GM18861 (cell line): ENCODE measurements around the gene WIPF3.
"Not testable (repeated sequence)": the region's sequence is repeated elsewhere in the genome, so short reads cannot be mapped to it uniquely, and the experiment has no call there.

ENCODE experiments used
- ATAC-seq: cut with Tn5 transposase; IDR thresholded peaks from one replicate; pipeline ENCODE4 v1.9.1; 2021; ENCODE audit not compliant: unreplicated experiment

Gene WIPF3

GRCh38 chr7:29946428-29947186 is 140.3 kb downstream of the WIPF3 start:
- ATAC-seq: no peak

- no peak for ATAC-seq
Measured at GRCh38 chr7:29948587-29948986, 142.3 kb downstream of the WIPF3 start.

DNA sequence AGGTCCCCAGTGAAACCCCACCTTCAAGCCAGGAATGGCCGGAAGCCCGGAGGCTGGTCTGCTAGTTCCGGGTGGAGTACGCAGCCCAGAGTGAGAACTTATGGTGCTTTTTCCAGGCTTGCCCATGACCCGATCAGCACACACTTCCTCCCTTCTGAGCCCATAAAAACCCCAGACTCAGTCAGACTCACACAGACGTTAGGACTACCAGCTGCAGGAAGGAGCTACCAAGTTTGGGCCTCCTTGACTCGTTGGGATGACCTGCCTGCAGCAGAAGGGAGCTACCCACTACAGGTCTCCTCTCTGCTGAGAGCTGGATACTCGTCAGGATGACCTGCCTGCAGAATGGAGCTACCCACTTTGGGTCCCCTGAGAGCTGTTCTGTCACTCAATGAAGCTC is 144.2 kb downstream of the WIPF3 start:
- ATAC-seq: no peak

GRCh38 chr7:29951206-29951605 is 144.9 kb downstream of the WIPF3 start:
- no peak for ATAC-seq

- ATAC-seq: no peak
Measured at GRCh38 chr7:29953726-29954347, 147.5 kb downstream of the WIPF3 start.

DNA sequence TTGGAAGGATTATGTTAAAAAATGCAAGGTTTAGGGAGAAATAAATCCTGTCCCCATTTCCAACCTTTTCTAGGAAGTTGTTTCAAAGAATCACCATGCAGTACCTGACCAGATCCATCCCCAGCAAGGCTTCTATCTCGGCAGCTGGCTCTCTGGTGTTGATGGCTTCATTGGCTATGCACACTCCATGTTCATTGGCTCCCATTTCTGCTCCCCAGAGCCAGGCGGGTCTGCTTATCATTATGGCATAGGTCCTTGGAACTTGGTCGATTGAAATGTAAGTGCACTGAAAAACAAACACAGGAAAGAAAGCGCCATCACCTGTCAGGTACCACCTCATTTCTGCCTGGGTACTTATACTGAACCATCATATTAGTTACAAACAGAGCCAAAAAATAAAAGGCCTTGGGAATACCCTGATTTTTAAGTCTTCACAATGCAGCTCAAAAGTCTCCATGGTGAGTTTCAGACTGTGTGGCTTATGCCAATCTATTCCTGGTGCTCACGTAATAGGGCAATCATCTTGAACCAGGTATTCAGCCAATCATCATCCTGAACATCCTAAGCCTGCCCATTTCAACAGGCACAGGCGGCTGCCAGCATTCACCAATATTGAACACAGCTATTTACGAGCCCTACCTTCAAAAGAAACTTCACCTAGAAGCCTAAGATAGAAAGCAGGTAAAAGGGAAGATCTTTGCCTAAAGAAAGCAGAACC is 148.9 kb downstream of the WIPF3 start:
- ATAC-seq: no peak

DNA sequence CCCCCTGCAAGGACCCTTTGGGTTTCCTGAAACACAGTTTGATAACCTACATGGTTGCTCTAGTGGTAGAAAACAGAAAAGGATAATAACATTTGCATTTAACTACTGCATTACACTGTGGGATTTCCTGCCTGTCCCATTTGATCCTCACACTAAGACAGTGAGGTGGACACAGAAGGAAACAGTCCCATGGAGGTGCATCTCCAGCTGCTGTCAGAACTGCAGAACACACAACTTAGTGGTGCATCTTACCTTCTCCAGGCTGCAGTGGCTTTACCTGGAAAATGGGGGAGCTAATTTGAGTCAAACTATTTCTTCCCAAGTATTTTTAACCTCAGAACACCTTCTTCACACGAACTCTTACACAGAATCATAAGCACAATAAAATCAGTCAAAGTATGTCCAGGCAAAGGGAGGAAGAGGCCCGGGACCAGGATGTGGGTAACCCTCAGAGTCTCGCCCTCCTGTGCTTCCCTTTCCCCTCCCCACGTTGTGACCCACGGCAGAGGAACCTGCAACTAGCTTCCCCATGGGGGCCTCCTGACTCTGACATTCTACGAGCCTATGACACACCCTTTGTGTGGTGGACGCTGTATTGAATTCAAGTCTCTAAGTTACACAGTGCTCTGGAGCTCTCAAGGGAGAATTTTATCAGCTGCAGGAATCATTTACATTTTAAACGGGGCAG is 149.6 kb downstream of the WIPF3 start:
- peak; percentile 77 for ATAC-seq

DNA sequence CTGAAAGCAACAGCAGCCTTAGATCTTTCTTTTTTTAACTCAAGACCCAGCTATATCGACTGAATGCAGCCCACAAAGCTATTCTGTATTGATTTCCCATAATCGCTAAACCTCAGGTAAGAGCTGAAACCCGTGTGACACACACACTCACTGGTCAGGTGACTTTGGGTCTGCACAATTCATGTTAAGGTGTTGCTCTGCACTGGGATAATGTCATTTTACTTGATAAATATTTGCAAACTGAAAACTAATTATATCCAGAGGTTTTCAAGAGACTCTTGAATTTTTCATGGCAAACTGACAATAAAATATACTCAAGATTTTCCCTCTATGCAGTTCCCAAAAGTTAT is 150.2 kb downstream of the WIPF3 start:
- peak; percentile 20 for ATAC-seq

DNA sequence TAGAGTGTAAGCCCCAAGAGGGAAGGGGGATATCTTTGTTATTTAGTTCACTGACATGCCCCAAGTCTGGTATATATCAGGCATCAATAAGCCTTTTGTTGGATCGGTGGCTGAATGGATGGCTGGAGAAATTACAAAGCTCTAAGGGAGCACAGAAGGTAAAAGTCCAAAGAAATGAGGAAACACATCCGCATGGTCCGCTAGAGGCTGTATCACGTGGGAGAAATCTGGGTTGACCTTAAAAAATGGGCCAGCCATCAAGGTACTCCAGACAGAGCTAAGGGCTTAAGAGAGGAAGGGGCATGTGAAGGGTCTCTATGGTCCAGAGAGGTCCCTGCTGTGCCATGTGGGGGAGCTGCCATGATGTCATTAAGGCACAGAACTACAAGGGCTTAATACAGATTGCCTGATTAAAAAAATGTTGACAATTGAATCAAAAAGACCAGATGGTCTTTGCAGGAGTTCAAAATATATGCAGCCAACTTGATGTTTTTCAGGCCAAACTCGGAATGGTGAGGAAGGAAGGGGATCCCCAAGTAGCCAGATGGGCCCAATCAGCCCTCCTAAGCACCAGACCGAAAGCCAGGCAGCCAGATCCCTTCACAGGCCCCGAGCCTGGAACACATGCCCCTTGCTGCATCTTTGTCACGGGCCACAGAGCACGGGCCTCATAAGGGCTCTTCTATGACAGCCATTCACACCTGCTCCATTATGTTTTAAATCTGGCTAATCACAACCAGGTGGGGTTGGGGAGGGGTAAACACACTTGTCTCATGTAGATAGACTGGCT is 151.4 kb downstream of the WIPF3 start:
- no peak for ATAC-seq

GRCh38 chr7:29958667-29959358 is 152.5 kb downstream of the WIPF3 start:
- no peak for ATAC-seq

DNA sequence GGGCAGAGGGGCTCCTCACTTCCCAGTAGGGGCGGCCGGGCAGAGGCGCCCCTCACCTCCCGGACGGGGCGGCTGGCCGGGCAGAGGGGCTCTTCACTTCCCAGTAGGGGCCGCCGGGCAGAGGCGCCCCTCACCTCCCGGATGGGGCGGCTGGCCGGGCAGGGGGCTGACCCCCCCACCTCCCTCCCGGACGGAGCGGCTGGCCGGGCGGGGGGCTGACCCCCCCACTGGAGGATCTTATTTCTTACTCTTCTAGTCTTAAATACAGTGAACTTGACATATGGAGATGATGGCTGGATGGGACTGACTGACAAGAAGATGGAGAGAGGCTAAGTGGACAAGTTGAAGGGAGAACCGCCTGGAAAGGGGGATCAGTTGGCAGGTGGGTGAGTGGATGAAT is 155.3 kb downstream of the WIPF3 start:
- not testable (repeated sequence) for ATAC-seq

GRCh38 chr7:29962035-29962434 is 155.7 kb downstream of the WIPF3 start:
- ATAC-seq: no peak

DNA sequence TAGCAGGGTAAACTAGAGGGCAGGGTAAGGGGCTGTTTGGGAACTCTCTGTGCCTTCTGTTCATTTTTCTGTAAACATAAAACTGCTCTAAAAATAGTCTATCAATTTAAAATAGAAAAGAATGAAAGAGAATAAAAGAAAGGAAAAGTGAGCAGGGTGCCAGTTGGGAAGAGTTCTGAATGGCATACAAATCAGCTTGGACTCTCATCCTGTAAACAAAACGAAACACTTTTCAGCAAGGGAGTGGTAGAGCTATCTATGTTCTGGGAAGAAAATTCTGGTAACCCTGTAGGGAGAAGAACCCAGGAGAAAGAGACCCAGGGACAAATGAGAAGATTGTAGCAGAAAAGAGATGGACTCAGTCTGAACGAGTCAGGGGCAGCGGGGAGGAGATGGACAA is 158.7 kb downstream of the WIPF3 start:
- ATAC-seq: no peak
